Measurements from ENCODE around the gene MLPH. TPM values are rescaled to one million over a fixed set of nuclear protein-coding genes. Genes with fewer than 3 reads are reported as not detected.

The MLPH gene, protein sequence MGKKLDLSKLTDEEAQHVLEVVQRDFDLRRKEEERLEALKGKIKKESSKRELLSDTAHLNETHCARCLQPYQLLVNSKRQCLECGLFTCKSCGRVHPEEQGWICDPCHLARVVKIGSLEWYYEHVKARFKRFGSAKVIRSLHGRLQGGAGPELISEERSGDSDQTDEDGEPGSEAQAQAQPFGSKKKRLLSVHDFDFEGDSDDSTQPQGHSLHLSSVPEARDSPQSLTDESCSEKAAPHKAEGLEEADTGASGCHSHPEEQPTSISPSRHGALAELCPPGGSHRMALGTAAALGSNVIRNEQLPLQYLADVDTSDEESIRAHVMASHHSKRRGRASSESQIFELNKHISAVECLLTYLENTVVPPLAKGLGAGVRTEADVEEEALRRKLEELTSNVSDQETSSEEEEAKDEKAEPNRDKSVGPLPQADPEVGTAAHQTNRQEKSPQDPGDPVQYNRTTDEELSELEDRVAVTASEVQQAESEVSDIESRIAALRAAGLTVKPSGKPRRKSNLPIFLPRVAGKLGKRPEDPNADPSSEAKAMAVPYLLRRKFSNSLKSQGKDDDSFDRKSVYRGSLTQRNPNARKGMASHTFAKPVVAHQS
- total RNA-seq: 3.1 and 18.0 TPM in 2 replicates

DNA sequence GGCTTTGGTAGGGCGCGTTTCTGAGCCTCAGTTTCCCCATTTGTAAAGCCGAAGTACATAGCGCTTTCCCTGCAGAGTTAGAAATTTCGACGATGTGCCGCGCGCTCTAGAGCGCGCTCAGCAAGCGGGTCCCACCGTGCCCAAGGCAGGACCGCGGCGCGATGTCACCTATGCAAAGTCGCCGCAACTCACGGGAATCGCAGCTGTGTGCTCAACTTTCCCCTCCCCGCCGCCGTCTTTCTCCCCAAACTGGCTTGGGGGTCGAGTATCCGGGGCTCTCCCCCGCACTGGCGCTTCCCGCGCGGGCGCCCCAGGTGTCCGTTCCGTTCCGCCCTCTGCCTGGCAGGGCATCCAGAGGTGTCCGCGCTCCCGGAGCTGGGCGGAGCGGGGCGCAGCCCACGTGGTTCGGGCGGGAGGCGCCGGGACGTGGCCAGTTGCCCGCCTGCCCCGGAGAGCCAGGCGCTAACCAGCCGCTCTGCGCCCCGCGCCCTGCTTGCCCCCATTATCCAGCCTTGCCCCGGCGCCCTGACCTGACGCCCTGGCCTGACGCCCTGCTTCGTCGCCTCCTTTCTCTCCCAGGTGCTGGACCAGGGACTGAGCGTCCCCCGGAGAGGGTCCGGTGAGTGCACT, at the start of gene MLPH:
TSS of gene MLPH (plus strand) at position 433 of the 630 bp plus-strand sequence. CDS start 6,176 bp downstream, outside the sequence.

DNA sequence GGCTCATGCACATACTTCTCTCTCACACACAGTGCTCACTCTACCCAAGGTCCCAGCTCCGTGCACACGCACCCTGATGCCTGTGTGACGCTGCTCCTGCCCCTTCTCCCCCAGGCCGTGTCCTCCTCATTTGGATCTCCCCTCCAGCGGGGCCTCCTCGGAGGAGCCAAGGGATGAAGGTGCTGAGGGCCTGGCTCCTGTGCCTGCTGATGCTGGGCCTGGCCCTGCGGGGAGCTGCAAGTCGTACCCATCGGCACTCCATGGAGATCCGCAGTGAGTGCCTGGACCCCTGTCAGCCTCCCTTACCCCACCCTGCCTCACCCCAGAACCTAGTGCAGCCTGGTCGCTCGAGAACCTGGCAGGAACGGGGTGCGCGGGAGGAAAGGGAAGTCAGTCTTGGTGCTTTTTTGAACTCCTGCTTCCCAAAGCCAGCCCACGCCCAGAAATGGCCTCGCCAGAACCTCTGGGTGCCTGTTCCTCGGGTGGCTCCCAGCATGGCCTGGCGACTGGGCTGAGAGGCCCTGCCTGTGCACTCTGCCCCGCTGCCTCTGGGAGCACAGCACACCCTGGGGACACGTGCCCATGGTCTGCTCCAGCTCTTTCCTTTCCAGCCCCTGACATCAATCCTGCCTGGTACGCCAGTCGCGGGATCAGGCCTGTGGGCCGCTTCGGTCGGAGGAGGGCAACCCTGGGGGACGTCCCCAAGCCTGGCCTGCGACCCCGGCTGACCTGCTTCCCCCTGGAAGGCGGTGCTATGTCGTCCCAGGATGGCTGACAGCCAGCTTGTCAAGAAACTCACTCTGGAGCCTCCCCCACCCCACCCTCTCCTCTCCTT, 79.6 kb downstream of the MLPH start, which contains the start of gene PRLH:
TSS of gene PRLH (plus strand) at position 174 of the 835 bp plus-strand sequence. CDS start at position 174, 0 bp downstream.

DNA sequence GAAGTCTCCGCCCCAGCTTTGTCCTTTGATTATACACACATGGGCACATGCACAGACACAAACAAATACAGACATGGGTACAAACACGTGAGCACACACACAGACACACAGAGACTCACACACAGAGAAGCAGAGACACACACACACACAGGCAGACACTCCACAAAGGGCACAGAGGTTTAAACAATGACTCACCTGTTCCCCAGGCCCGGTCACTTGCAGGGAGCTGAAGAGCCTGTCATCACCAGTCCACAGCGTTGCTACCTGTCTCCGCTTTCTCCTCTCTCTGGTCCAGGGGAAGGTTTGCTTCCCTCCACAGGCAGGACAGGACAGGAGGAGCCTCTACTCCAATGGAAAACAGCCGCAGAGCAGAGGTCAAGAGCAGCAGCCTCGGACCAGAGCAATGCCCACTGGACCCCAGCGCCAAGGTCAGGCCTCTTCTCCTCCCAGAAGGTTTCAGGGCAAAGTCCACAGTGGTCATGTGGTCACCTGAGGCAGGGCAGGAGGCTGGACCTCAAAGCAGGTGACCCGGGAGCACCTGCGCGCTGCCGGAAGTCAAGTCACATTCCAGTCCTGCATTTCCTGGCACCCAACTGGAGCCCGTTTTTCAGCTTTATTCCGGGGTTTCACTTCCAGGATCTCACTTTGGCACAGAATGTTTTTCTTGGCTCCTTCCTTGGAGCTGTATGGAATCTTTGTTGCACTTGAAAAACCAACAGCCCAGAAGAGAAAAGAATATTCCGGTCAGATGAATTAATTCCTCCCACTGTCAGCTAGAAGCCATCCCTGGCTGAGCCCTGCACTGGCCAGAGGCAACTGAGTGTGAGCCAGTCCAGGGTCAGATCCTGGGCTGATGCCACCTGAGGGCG, 103.5 kb downstream of the MLPH start, which contains the start of gene RAB17:
TSS of gene RAB17 (minus strand) at position 463 of the 869 bp plus-strand sequence. CDS start 4,580 bp downstream, outside the sequence.

Other genes starting within 250 kb of the MLPH start
- 2,183 and 3,095 TPM in 2 replicates for gene COL6A3, start 73.1 kb upstream of the MLPH start, total RNA-seq
- gene PRLH, start 79.3 kb downstream of the MLPH start, total RNA-seq: not detected in 2 replicates
- 0.83 TPM in 1 of 2 replicates, not detected in the other for gene RAB17, start 103.5 kb downstream of the MLPH start, total RNA-seq
- gene LRRFIP1, start 140.3 kb downstream of the MLPH start, total RNA-seq: 82.0 and 92.2 TPM in 2 replicates

All from smooth muscle cell of trachea (primary cell).